ENCODE measurements around the gene MKI67.
"Not testable (repeated sequence)": the region's sequence is repeated elsewhere in the genome, so short reads cannot be mapped to it uniquely, and the experiment has no call there.

The MKI67 gene

GRCh38 chr10:128147669-128148068 is 21.4 kb upstream of the MKI67 start:
- H3K4me3 ChIP-seq (ENCODE audit: low read depth, low read length) = no peak overlapping the region
- TF ChIP-seq, protein P1, sequence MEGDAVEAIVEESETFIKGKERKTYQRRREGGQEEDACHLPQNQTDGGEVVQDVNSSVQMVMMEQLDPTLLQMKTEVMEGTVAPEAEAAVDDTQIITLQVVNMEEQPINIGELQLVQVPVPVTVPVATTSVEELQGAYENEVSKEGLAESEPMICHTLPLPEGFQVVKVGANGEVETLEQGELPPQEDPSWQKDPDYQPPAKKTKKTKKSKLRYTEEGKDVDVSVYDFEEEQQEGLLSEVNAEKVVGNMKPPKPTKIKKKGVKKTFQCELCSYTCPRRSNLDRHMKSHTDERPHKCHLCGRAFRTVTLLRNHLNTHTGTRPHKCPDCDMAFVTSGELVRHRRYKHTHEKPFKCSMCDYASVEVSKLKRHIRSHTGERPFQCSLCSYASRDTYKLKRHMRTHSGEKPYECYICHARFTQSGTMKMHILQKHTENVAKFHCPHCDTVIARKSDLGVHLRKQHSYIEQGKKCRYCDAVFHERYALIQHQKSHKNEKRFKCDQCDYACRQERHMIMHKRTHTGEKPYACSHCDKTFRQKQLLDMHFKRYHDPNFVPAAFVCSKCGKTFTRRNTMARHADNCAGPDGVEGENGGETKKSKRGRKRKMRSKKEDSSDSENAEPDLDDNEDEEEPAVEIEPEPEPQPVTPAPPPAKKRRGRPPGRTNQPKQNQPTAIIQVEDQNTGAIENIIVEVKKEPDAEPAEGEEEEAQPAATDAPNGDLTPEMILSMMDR (IDR thresholded peaks at IDR 0.05; ENCODE audit: low read depth, low read length, missing control alignments) = no peak
- DNase-seq (ENCODE audit: low read depth) = no peak

GRCh38 chr10:128147064-128147463 is 20.8 kb upstream of the MKI67 start:
- no peak for DNase-seq (ENCODE audit: low read depth)
- TF ChIP-seq, protein P1 (IDR thresholded peaks at IDR 0.05; ENCODE audit: low read depth, low read length, missing control alignments) = no peak
- no peak overlapping the region for H3K4me3 ChIP-seq (ENCODE audit: low read depth, low read length)

- H3K4me3 ChIP-seq (ENCODE audit: low read depth, low read length) = no peak overlapping the region
- no peak for DNase-seq (ENCODE audit: low read depth)
- TF ChIP-seq, protein P1 (IDR thresholded peaks at IDR 0.05; ENCODE audit: low read depth, low read length, missing control alignments) = no peak
These were observed 18.3 kb upstream of the MKI67 start for GRCh38 chr10:128144547-128144946.

GRCh38 chr10:128143531-128143930 is 17.3 kb upstream of the MKI67 start:
- TF ChIP-seq, protein P1 (IDR thresholded peaks at IDR 0.05; ENCODE audit: low read depth, low read length, missing control alignments) = no peak
- no peak overlapping the region for H3K4me3 ChIP-seq (ENCODE audit: low read depth, low read length)
- no peak for DNase-seq (ENCODE audit: low read depth)

DNA sequence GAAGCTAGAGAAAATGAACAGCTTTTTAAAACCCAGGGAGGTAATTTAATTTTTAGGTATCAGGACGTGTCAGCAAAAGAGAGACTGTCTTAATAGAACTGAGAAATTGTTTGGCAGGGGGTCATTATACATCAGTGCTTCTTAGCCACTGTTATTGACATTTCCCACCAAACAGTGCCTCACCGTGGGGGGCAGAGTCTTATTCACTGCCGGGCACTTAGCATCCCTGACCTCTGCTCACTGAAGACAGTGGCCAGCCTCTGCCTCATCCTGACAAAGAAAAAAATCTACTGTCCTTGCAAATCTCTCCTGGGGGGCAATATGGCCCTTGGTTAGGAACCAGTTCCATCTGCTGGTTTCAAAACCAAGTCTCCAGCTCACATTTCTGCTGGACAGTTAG is 14.2 kb upstream of the MKI67 start:
- TF ChIP-seq, protein P1 (IDR thresholded peaks at IDR 0.05; ENCODE audit: low read depth, low read length, missing control alignments) = no peak
- H3K4me3 ChIP-seq (ENCODE audit: low read depth, low read length) = no peak overlapping the region
- DNase-seq (ENCODE audit: low read depth) = no peak

DNA sequence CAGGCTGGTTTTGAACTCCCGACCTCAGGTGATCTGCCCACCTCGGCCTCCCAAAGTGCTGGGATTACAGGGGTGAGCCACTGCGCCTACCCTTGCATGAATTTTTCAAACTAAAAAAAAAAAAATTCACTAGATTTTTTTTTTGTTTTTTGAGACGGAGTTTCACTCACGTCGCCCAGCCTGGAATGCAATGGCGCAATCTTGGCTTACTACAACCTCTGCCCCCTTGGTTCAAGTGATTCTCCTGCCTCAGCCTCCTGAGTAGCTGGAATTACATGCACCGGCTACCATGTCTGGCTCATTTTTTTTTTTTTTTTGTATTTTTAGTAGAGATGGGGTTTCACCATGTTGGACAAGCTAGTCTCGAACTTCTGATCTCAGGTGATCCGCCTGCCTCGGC is 12.2 kb upstream of the MKI67 start:
- DNase-seq (ENCODE audit: low read depth); H3K4me3 ChIP-seq (ENCODE audit: low read depth, low read length): not testable (repeated sequence)

- TF ChIP-seq, protein P1 (IDR thresholded peaks at IDR 0.05; ENCODE audit: low read depth, low read length, missing control alignments) = no peak
- DNase-seq (ENCODE audit: low read depth) = no peak
- no peak overlapping the region for H3K4me3 ChIP-seq (ENCODE audit: low read depth, low read length)
These were observed 11.7 kb upstream of the MKI67 start for GRCh38 chr10:128137877-128138276.

GRCh38 chr10:128130051-128130450 is 3.8 kb upstream of the MKI67 start:
- TF ChIP-seq, protein P1 (IDR thresholded peaks at IDR 0.05; ENCODE audit: low read depth, low read length, missing control alignments) = no peak
- H3K4me3 ChIP-seq (ENCODE audit: low read depth, low read length) = no peak overlapping the region
- DNase-seq (ENCODE audit: low read depth) = no peak

Measured in GM12864 (cell line).